Measurements from ENCODE around the gene SV2C. TPM values are rescaled to one million over a fixed set of nuclear protein-coding genes. Genes with fewer than 3 reads are reported as not detected.

SV2C gene
- total and polyA plus RNA-seq, 4 donors, result under 0.01 to 0.04 (median 0.03) TPM; not detected in 1

DNA sequence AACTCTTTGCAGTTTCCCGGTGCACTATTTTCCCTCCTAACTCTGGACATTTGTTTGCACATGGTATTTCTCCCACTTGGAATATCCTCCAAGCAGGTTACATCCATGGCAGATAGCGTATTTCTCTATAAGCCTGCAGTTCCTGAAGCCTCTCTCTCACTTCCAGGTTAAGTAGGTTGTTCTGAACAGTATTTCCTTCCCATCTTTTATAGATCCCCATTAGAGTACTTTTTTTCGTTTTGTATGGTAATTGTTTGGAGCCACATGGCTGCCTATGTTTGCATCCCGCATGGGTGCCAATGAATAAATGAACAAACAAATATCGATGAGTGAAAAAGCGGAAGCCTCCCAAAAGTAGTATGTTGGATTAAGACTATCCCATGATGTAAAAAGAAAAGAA, 206.5 kb downstream of the SV2C start:
- H3K27me3 ChIP-seq (ENCODE audit: control insufficient read depth in 4 of 4, insufficient read depth in 4 of 4, low read length in 3 of 4), result no peaks in the 10 kb centered on the region
- no peak for DNase-seq (ENCODE audit: low spot score)
- no peaks in the 10 kb centered on the region for H3K36me3 ChIP-seq (ENCODE audit: control insufficient read depth in 4 of 4, insufficient read depth in 3 of 4, low read depth in 1 of 4, low read length in 3 of 4)
- H3K9me3 ChIP-seq (ENCODE audit: control insufficient read depth in 4 of 4, low read length in 3 of 4), result no peaks in the 10 kb centered on the region
- TF ChIP-seq, protein P1, sequence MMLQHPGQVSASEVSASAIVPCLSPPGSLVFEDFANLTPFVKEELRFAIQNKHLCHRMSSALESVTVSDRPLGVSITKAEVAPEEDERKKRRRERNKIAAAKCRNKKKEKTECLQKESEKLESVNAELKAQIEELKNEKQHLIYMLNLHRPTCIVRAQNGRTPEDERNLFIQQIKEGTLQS (IDR thresholded peaks at IDR 0.05), result no peak
- TF ChIP-seq SP1 (IDR thresholded peaks at IDR 0.05) (no peak), NR2F2 (IDR thresholded peaks at IDR 0.05) (no peak), GABPA (IDR thresholded peaks at IDR 0.05 in 1 of 2, conservative IDR thresholded peaks at IDR 0.05 in 1 of 2) (no peak), JUND (IDR thresholded peaks at IDR 0.05) (no peak)
- TF ChIP-seq, protein P2, sequence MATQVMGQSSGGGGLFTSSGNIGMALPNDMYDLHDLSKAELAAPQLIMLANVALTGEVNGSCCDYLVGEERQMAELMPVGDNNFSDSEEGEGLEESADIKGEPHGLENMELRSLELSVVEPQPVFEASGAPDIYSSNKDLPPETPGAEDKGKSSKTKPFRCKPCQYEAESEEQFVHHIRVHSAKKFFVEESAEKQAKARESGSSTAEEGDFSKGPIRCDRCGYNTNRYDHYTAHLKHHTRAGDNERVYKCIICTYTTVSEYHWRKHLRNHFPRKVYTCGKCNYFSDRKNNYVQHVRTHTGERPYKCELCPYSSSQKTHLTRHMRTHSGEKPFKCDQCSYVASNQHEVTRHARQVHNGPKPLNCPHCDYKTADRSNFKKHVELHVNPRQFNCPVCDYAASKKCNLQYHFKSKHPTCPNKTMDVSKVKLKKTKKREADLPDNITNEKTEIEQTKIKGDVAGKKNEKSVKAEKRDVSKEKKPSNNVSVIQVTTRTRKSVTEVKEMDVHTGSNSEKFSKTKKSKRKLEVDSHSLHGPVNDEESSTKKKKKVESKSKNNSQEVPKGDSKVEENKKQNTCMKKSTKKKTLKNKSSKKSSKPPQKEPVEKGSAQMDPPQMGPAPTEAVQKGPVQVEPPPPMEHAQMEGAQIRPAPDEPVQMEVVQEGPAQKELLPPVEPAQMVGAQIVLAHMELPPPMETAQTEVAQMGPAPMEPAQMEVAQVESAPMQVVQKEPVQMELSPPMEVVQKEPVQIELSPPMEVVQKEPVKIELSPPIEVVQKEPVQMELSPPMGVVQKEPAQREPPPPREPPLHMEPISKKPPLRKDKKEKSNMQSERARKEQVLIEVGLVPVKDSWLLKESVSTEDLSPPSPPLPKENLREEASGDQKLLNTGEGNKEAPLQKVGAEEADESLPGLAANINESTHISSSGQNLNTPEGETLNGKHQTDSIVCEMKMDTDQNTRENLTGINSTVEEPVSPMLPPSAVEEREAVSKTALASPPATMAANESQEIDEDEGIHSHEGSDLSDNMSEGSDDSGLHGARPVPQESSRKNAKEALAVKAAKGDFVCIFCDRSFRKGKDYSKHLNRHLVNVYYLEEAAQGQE (IDR thresholded peaks at IDR 0.05), result no peak
- TF ChIP-seq, protein P3, sequence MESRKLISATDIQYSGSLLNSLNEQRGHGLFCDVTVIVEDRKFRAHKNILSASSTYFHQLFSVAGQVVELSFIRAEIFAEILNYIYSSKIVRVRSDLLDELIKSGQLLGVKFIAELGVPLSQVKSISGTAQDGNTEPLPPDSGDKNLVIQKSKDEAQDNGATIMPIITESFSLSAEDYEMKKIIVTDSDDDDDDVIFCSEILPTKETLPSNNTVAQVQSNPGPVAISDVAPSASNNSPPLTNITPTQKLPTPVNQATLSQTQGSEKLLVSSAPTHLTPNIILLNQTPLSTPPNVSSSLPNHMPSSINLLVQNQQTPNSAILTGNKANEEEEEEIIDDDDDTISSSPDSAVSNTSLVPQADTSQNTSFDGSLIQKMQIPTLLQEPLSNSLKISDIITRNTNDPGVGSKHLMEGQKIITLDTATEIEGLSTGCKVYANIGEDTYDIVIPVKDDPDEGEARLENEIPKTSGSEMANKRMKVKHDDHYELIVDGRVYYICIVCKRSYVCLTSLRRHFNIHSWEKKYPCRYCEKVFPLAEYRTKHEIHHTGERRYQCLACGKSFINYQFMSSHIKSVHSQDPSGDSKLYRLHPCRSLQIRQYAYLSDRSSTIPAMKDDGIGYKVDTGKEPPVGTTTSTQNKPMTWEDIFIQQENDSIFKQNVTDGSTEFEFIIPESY (IDR thresholded peaks at IDR 0.05), result no peak
- H3K4me1 ChIP-seq (ENCODE audit: control insufficient read depth in 4 of 4, insufficient read depth in 4 of 4, low read length in 3 of 4), result peaks cover 2 to 5% (median 3%) of the 10 kb centered on the region in 4 donors
- H3K27ac ChIP-seq (ENCODE audit: low read depth in 1 of 2, low read length in 2 of 2), result no peak overlapping the region
- no peak overlapping the region for H3K4me3 ChIP-seq (ENCODE audit: low read depth in 1 of 3, low read length in 3 of 3)
- H3K9ac ChIP-seq (ENCODE audit: low read depth in 1 of 2, low read length in 2 of 2), result no peak overlapping the region
- WGBS, result 92% methylated on average over 6 of the region's 6 CpGs

DNA sequence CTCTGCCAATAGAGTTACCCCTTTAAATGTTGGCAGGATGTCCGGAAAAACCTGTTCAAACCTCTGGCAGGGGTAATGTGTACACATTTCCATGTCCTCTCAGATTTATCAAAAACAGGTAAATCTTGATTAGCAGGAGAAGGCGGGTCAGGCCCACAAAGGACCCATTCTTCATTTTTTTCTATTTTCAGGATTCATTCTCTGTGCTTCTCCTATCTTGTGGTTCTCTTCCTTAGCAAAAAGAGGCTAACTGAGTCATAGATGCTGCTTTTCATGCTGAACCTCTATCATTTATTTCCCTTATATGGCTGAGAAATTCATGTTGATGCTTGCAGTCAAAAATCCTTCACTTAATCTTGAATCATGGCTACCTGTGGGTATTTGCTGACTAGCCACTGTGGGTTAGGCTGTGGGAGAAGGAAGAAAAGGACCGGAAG, 207.2 kb downstream of the SV2C start:
- no peaks in the 10 kb centered on the region for H3K27me3 ChIP-seq (ENCODE audit: control insufficient read depth in 4 of 4, insufficient read depth in 4 of 4, low read length in 3 of 4)
- no peak for DNase-seq (ENCODE audit: low spot score)
- WGBS, result 50% methylated on average over 3 of the region's 3 CpGs
- no peaks in the 10 kb centered on the region for H3K36me3 ChIP-seq (ENCODE audit: control insufficient read depth in 4 of 4, insufficient read depth in 3 of 4, low read depth in 1 of 4, low read length in 3 of 4)
- no peak overlapping the region for H3K4me3 ChIP-seq (ENCODE audit: low read depth in 1 of 3, low read length in 3 of 3)
- no peak overlapping the region for H3K9ac ChIP-seq (ENCODE audit: low read depth in 1 of 2, low read length in 2 of 2)
- TF ChIP-seq, protein P1 (IDR thresholded peaks at IDR 0.05), result no peak
- peak in 1 of 2 donors; percentile 5 for TF ChIP-seq RAD21 (IDR thresholded peaks at IDR 0.05)
- peak in 1 of 2 donors; percentile 7 for TF ChIP-seq RXRA (IDR thresholded peaks at IDR 0.05)
- TF ChIP-seq, protein P3 (IDR thresholded peaks at IDR 0.05), result no peak
- TF ChIP-seq HNF4G (IDR thresholded peaks at IDR 0.05), result no peak
- TF ChIP-seq, protein P4, sequence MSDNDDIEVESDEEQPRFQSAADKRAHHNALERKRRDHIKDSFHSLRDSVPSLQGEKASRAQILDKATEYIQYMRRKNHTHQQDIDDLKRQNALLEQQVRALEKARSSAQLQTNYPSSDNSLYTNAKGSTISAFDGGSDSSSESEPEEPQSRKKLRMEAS (IDR thresholded peaks at IDR 0.05), result no peak
- TF ChIP-seq HNF4A (conservative IDR thresholded peaks at IDR 0.05), result no peak
- peaks cover 2 to 5% (median 3%) of the 10 kb centered on the region in 4 donors for H3K4me1 ChIP-seq (ENCODE audit: control insufficient read depth in 4 of 4, insufficient read depth in 4 of 4, low read length in 3 of 4)
- no peaks in the 10 kb centered on the region for H3K9me3 ChIP-seq (ENCODE audit: control insufficient read depth in 4 of 4, low read length in 3 of 4)
- H3K27ac ChIP-seq (ENCODE audit: low read depth in 1 of 2, low read length in 2 of 2), result no peak overlapping the region

All from liver (tissue), 9 donors.